Measurements from ENCODE around the gene CYP3A4. TPM values are rescaled to one million over a fixed set of nuclear protein-coding genes. Genes with fewer than 3 reads are reported as not detected.

The CYP3A4 gene
- not detected in 2 replicates for total RNA-seq

DNA sequence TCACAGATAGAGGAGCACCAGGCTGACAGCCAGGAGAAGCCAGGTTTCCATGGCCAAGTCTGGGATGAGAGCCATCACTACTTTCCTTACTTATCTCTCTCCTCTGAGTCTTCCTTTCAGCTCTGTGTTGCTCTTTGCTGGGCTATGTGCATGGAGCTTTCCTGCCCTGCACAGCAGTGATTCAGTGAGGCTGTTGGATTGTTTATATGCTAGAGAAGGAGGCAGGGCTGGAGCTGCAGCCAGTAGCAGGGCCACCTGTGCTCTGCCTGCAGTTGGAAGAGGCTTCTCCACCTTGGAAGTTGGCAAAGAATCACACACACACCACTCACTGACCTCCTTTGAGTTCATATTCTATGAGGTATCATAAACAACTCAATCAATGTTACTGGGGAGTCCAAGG lies at the start of gene CYP3A4:
Gene CYP3A4, minus strand, starts transcription at position 178 of the 400 bp plus-strand sequence. Its CDS starts 103 bp downstream, at position 75.

GRCh38 chr7:99734987-99735386 lies 49.0 kb downstream of the CYP3A4 start, which contains the start of gene CYP3A7:
Gene CYP3A7 (minus strand): TSS chr7:99735196. CDS start chr7:99735093, 103 bp downstream.

Small RNA genes within 50 kb of the gene (small RNA-seq; reads per million reads assigned to genes)
- not detected for gene CYP3A137P

Other genes with a start within 250 kb of the CYP3A4 start
- 4.2 and 5.5 TPM in 2 replicates for gene FAM200A, start 232.1 kb downstream of the CYP3A4 start, total RNA-seq
- gene ZNF655, start 225.5 kb downstream of the CYP3A4 start, total RNA-seq, result 77.0 and 99.6 TPM in 2 replicates
- gene TMEM225B, start 185.9 kb downstream of the CYP3A4 start, total RNA-seq, result 1.5 and 1.6 TPM in 2 replicates
- 14.0 and 22.6 TPM in 2 replicates for gene ZSCAN25, start 167.2 kb downstream of the CYP3A4 start, total RNA-seq
- gene CYP3A5, start 104.2 kb downstream of the CYP3A4 start, total RNA-seq, result 0.32 TPM in 1 of 2 replicates, not detected in the other
- gene CYP3A7, start 49.0 kb downstream of the CYP3A4 start, total RNA-seq, result not detected in 2 replicates
- not detected in 2 replicates for gene CYP3A43, start 43.8 kb upstream of the CYP3A4 start, total RNA-seq
- 0.32 TPM in 1 of 2 replicates, not detected in the other for gene OR2AE1, start 92.8 kb upstream of the CYP3A4 start, total RNA-seq
- gene TRIM4, start 135.3 kb upstream of the CYP3A4 start, total RNA-seq, result 25.2 and 29.0 TPM in 2 replicates
- not detected in 2 replicates for gene GJC3, start 145.4 kb upstream of the CYP3A4 start, total RNA-seq
- gene AZGP1, start 191.8 kb upstream of the CYP3A4 start, total RNA-seq, result 0.12 TPM in 1 of 2 replicates, not detected in the other
- 42.1 and 62.0 TPM in 2 replicates for gene ZKSCAN1, start 231.4 kb upstream of the CYP3A4 start, total RNA-seq